ENCODE data around the gene CC2D2B.

The CC2D2B gene

GRCh38 chr10:95907456-95908253 lies at the start of gene CC2D2B:
Gene CC2D2B, plus strand, starts transcription at chr10:95907975. Its CDS starts 3,349 bp downstream, at chr10:95911324.
- Histone ChIP-seq H3K9ac (ENCODE audit: low read length) (peak within 1 kb of the TSS; percentile 91), H3K4me1 (ENCODE audit: control insufficient read depth, insufficient read depth, low read length) (peaks cover 6% of the 10 kb centered on the region), H3K36me3 (ENCODE audit: control insufficient read depth, insufficient read depth, low read length, severe bottlenecking) (peaks cover 11% of the 10 kb centered on the region), H3K4me3 (ENCODE audit: low read length) (peak within 1 kb of the TSS; percentile 89), H3K9me3 (ENCODE audit: control insufficient read depth, low read length) (no peaks in the 10 kb centered on the region), H3K27me3 (replicated peaks; ENCODE audit: control insufficient read depth, insufficient read depth, low read length) (no peaks in the 10 kb centered on the region)
- DNase-seq (ENCODE audit: low read depth): peak; percentile 92

- no peak for DNase-seq (ENCODE audit: low read depth)
- H3K4me1 ChIP-seq (ENCODE audit: control insufficient read depth, insufficient read depth, low read length): peaks cover 7% of the 10 kb centered on the region
- H3K9me3 ChIP-seq (ENCODE audit: control insufficient read depth, low read length): no peaks in the 10 kb centered on the region
- no peak overlapping the region for H3K4me3 ChIP-seq (ENCODE audit: low read length)
- H3K9ac ChIP-seq (ENCODE audit: low read length): no peak overlapping the region
- H3K36me3 ChIP-seq (ENCODE audit: control insufficient read depth, insufficient read depth, low read length, severe bottlenecking): no peaks in the 10 kb centered on the region
- H3K27me3 ChIP-seq (replicated peaks; ENCODE audit: control insufficient read depth, insufficient read depth, low read length): no peaks in the 10 kb centered on the region
Measured at GRCh38 chr10:95860166-95860940, 47.4 kb upstream of the CC2D2B start.

GRCh38 chr10:95861386-95861785 lies 46.4 kb upstream of the CC2D2B start:
- Histone ChIP-seq H3K27me3 (replicated peaks; ENCODE audit: control insufficient read depth, insufficient read depth, low read length) (no peaks in the 10 kb centered on the region), H3K4me1 (ENCODE audit: control insufficient read depth, insufficient read depth, low read length) (peaks cover 7% of the 10 kb centered on the region), H3K9ac (ENCODE audit: low read length) (no peak overlapping the region), H3K4me3 (ENCODE audit: low read length) (no peak overlapping the region), H3K9me3 (ENCODE audit: control insufficient read depth, low read length) (no peaks in the 10 kb centered on the region), H3K36me3 (ENCODE audit: control insufficient read depth, insufficient read depth, low read length, severe bottlenecking) (no peaks in the 10 kb centered on the region)
- no peak for DNase-seq (ENCODE audit: low read depth)

- peak; percentile 94 for DNase-seq (ENCODE audit: low read depth)
Measured at GRCh38 chr10:95864906-95865813, 42.6 kb upstream of the CC2D2B start.

GRCh38 chr10:95865814-95866466 lies 41.8 kb upstream of the CC2D2B start:
- H3K27me3 ChIP-seq (replicated peaks; ENCODE audit: control insufficient read depth, insufficient read depth, low read length): no peaks in the 10 kb centered on the region
- H3K4me3 ChIP-seq (ENCODE audit: low read length): no peak overlapping the region
- no peak for DNase-seq (ENCODE audit: low read depth)
- H3K9ac ChIP-seq (ENCODE audit: low read length): peak overlapping the region; percentile 37
- peaks cover 3% of the 10 kb centered on the region for H3K36me3 ChIP-seq (ENCODE audit: control insufficient read depth, insufficient read depth, low read length, severe bottlenecking)
- peaks cover 7% of the 10 kb centered on the region for H3K4me1 ChIP-seq (ENCODE audit: control insufficient read depth, insufficient read depth, low read length)
- H3K9me3 ChIP-seq (ENCODE audit: control insufficient read depth, low read length): no peaks in the 10 kb centered on the region

More at GRCh38 chr10:95864906-95865813, 42.6 kb upstream of the CC2D2B start:
- H3K36me3 ChIP-seq (ENCODE audit: control insufficient read depth, insufficient read depth, low read length, severe bottlenecking): no peaks in the 10 kb centered on the region
- no peaks in the 10 kb centered on the region for H3K27me3 ChIP-seq (replicated peaks; ENCODE audit: control insufficient read depth, insufficient read depth, low read length)
- H3K4me3 ChIP-seq (ENCODE audit: low read length): no peak overlapping the region
- H3K4me1 ChIP-seq (ENCODE audit: control insufficient read depth, insufficient read depth, low read length): peaks cover 7% of the 10 kb centered on the region
- H3K9ac ChIP-seq (ENCODE audit: low read length): peak overlapping the region; percentile 37
- no peaks in the 10 kb centered on the region for H3K9me3 ChIP-seq (ENCODE audit: control insufficient read depth, low read length)

GRCh38 chr10:95866467-95866842 lies 41.3 kb upstream of the CC2D2B start:
- peaks cover 7% of the 10 kb centered on the region for H3K4me1 ChIP-seq (ENCODE audit: control insufficient read depth, insufficient read depth, low read length)
- no peak overlapping the region for H3K4me3 ChIP-seq (ENCODE audit: low read length)
- no peaks in the 10 kb centered on the region for H3K9me3 ChIP-seq (ENCODE audit: control insufficient read depth, low read length)
- H3K27me3 ChIP-seq (replicated peaks; ENCODE audit: control insufficient read depth, insufficient read depth, low read length): no peaks in the 10 kb centered on the region
- DNase-seq (ENCODE audit: low read depth): no peak
- H3K36me3 ChIP-seq (ENCODE audit: control insufficient read depth, insufficient read depth, low read length, severe bottlenecking): peaks cover 3% of the 10 kb centered on the region
- no peak overlapping the region for H3K9ac ChIP-seq (ENCODE audit: low read length)

GRCh38 chr10:95867866-95868265 lies 39.9 kb upstream of the CC2D2B start:
- no peak for DNase-seq (ENCODE audit: low read depth)
- Histone ChIP-seq H3K9ac (ENCODE audit: low read length) (no peak overlapping the region), H3K4me1 (ENCODE audit: control insufficient read depth, insufficient read depth, low read length) (peaks cover 7% of the 10 kb centered on the region), H3K4me3 (ENCODE audit: low read length) (no peak overlapping the region), H3K9me3 (ENCODE audit: control insufficient read depth, low read length) (no peaks in the 10 kb centered on the region), H3K36me3 (ENCODE audit: control insufficient read depth, insufficient read depth, low read length, severe bottlenecking) (peaks cover 10% of the 10 kb centered on the region), H3K27me3 (replicated peaks; ENCODE audit: control insufficient read depth, insufficient read depth, low read length) (no peaks in the 10 kb centered on the region)

- no peak for DNase-seq (ENCODE audit: low read depth)
- Histone ChIP-seq H3K9me3 (ENCODE audit: control insufficient read depth, low read length) (no peaks in the 10 kb centered on the region), H3K36me3 (ENCODE audit: control insufficient read depth, insufficient read depth, low read length, severe bottlenecking) (peaks cover 29% of the 10 kb centered on the region), H3K9ac (ENCODE audit: low read length) (no peak overlapping the region), H3K4me1 (ENCODE audit: control insufficient read depth, insufficient read depth, low read length) (no peaks in the 10 kb centered on the region), H3K4me3 (ENCODE audit: low read length) (no peak overlapping the region), H3K27me3 (replicated peaks; ENCODE audit: control insufficient read depth, insufficient read depth, low read length) (no peaks in the 10 kb centered on the region)
Measured at GRCh38 chr10:95872158-95872711, 35.5 kb upstream of the CC2D2B start.

GRCh38 chr10:95873139-95873538 lies 34.6 kb upstream of the CC2D2B start:
- H3K4me1 ChIP-seq (ENCODE audit: control insufficient read depth, insufficient read depth, low read length): no peaks in the 10 kb centered on the region
- H3K9ac ChIP-seq (ENCODE audit: low read length): no peak overlapping the region
- no peak overlapping the region for H3K4me3 ChIP-seq (ENCODE audit: low read length)
- no peaks in the 10 kb centered on the region for H3K27me3 ChIP-seq (replicated peaks; ENCODE audit: control insufficient read depth, insufficient read depth, low read length)
- no peaks in the 10 kb centered on the region for H3K9me3 ChIP-seq (ENCODE audit: control insufficient read depth, low read length)
- DNase-seq (ENCODE audit: low read depth): no peak
- H3K36me3 ChIP-seq (ENCODE audit: control insufficient read depth, insufficient read depth, low read length, severe bottlenecking): peaks cover 29% of the 10 kb centered on the region

GRCh38 chr10:95873651-95874050 lies 34.1 kb upstream of the CC2D2B start:
- no peak for DNase-seq (ENCODE audit: low read depth)
- H3K9ac ChIP-seq (ENCODE audit: low read length): no peak overlapping the region

More at GRCh38 chr10:95873651-95874050, 34.1 kb upstream of the CC2D2B start:
- no peaks in the 10 kb centered on the region for H3K9me3 ChIP-seq (ENCODE audit: control insufficient read depth, low read length)
- no peak overlapping the region for H3K4me3 ChIP-seq (ENCODE audit: low read length)
- no peaks in the 10 kb centered on the region for H3K4me1 ChIP-seq (ENCODE audit: control insufficient read depth, insufficient read depth, low read length)
- peaks cover 29% of the 10 kb centered on the region for H3K36me3 ChIP-seq (ENCODE audit: control insufficient read depth, insufficient read depth, low read length, severe bottlenecking)
- H3K27me3 ChIP-seq (replicated peaks; ENCODE audit: control insufficient read depth, insufficient read depth, low read length): no peaks in the 10 kb centered on the region
